HEK293T (cell line): ENCODE measurements around the gene COX6A2.

ENCODE experiments used
- BHLHE40 ChIP-seq: fragments of 450-650 bp; IDR thresholded peaks from 2 replicates; pipeline ENCODE4 v1.6.1; 2016; ENCODE audit warnings: mild to moderate bottlenecking, moderate library complexity, borderline replicate concordance
- ELF4 ChIP-seq: fragments of 450-650 bp; IDR thresholded peaks from 2 replicates; pipeline ENCODE4 v1.6.1; 2017; ENCODE audit warnings: antibody characterized with exemption
- SP1 ChIP-seq: fragments of 450-650 bp; IDR thresholded peaks from 2 replicates; pipeline ENCODE4 v1.6.1; 2017

- TF ChIP-seq BHLHE40: no peak
- no peak for TF ChIP-seq ELF4
- no peak for TF ChIP-seq SP1
Observed at GRCh38 chr16:31414706-31415105, 13.5 kb downstream of the COX6A2 start.
